HUES64 (cell line): Measurements from ENCODE around the gene RAI1.

ENCODE experiments used
- H3K27ac ChIP-seq: 2 replicates; pipeline ENCODE4 v1.7.0; 2013; ENCODE audit warnings: low read depth, low read length, inconsistent platforms
- H3K27me3 ChIP-seq: 2 replicates; pipeline ENCODE4 v1.6.1; 2013; ENCODE audit warnings: mild to moderate bottlenecking, low read length; ENCODE audit not compliant: insufficient read depth
- H3K36me3 ChIP-seq: 2 replicates; pipeline ENCODE4 v1.6.1; 2013; ENCODE audit warnings: mild to moderate bottlenecking, low read length; ENCODE audit not compliant: insufficient read depth
- H3K4me1 ChIP-seq: 2 replicates; pipeline ENCODE4 v1.6.1; 2013; ENCODE audit warnings: mild to moderate bottlenecking, low read length, moderate library complexity; ENCODE audit not compliant: insufficient read depth
- H3K4me3 ChIP-seq: 2 replicates; pipeline ENCODE4 v1.5.1; 2013; ENCODE audit warnings: mild to moderate bottlenecking, low read length, moderate library complexity
- H3K9ac ChIP-seq: 2 replicates; pipeline ENCODE4 v1.6.1; 2013; ENCODE audit warnings: mild to moderate bottlenecking, low read depth, low read length
- H3K9me3 ChIP-seq: 2 replicates; pipeline ENCODE4 v1.6.1; 2013; ENCODE audit warnings: low read depth, low read length; ENCODE audit not compliant: insufficient read depth
- WGBS: fragments of 150-250, 120-280 bp; methylation state at CpG from one replicate; pipeline ENCODE4 v1.1.7; 2013; ENCODE audit warnings: missing lambda C conversion rate; 5-methylcytosine and 5-hydroxymethylcytosine counted together

RAI1 gene

DNA sequence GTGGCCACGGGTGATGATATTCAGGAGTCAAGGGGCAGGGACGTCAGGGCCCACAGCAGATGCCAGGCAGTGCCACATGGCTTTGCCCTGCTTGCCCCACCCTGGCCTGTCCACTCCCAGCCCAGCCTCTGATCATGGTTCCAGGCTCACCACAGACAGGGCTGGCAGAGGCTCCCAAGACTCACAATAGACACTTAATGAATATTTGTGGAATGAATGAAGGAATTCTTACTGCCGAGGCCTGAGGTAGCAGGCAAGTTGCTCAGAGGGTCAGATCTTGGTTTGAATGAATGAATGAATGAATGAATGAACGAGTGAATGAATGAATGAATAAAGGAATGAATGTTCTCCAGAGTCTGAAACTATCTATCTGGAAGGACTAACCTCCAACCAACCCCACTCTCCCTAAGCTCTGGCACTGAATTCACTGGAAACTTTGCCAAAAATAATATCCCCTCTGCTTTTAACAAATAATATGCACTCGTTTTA, 60.9 kb downstream of the RAI1 start:
- whole genome bisulfite sequencing = 89% methylated on average over 5 of the region's 5 CpGs
- peaks cover 16% of the 10 kb centered on the region for H3K27me3 ChIP-seq
- no peaks in the 10 kb centered on the region for H3K9me3 ChIP-seq
- no peaks in the 10 kb centered on the region for H3K36me3 ChIP-seq
- H3K27ac ChIP-seq = no peak overlapping the region
- H3K9ac ChIP-seq = no peak overlapping the region
- H3K4me1 ChIP-seq = peaks cover 37% of the 10 kb centered on the region
- H3K4me3 ChIP-seq = no peak overlapping the region

DNA sequence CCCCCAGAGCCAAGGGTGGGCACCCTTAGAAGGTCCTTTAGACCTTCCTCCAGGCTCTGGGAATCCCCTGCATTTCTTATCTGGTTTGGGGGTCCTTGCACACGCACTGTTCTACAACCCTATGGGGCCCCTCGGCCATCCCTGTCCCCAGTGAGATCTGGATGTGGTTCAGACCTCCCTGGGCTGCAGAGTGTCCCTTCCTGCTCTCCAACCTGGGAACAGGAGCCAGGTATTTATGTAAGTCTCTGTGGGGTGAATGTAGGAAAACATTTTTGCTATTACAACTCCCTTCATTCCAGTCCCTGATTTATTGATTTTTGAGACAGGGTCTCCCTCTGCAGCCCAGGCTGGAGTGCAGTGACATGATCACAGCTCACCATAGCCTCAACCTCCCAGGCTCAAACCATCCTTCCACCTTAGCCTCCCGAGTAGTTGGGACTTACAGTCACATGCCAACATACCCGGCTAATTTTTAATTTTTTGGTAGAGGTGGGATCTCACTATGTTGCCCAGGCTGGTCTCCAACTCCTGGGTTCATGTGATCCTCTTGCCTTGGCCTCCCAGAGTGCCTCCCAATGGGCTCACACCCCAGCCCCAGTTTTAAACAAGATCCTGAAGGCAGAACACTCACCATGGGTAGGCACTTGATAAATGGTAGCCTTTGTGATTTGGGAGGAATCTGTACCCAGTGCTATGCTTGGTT, 61.6 kb downstream of the RAI1 start:
- H3K4me3 ChIP-seq = no peak overlapping the region
- no peaks in the 10 kb centered on the region for H3K9me3 ChIP-seq
- WGBS = 95% methylated on average over 4 of the region's 4 CpGs
- peaks cover 16% of the 10 kb centered on the region for H3K27me3 ChIP-seq
- no peaks in the 10 kb centered on the region for H3K36me3 ChIP-seq
- H3K4me1 ChIP-seq = peaks cover 36% of the 10 kb centered on the region
- no peak overlapping the region for H3K27ac ChIP-seq
- no peak overlapping the region for H3K9ac ChIP-seq

DNA sequence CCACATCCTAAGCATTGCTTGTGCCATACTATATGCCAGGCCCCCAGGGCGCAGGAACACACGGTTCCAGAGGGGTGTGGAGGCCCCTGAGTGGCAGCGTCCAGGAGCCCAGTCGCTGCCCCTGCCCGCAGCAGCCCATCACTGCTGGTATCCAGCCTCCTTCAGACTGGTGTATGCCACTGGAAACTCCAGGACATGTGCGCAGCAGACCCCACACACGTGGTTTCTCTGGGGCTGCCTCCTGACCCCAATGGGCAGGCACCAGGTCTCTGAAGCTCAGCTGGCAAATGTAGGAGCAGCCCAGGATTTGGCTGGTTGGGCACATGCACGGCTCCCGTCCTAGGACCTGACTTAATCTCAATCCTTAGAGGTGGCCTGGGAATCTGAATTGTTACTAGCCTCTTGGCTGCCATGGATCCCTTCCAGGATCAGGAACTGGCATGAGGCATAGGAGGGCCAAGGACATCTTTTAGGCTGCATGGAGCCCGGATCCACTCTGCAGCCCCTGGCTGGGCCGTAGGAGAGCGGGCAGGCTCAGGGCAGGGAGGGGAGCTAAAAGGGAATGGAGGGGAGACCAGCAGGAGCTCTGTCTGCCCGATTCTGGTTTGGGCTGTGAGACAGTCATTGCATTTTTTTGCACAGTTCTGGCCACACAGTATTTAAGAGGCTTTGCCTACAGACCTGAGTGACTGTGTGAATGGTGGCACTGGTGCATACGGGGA, 62.3 kb downstream of the RAI1 start:
- no peak overlapping the region for H3K4me3 ChIP-seq
- H3K27me3 ChIP-seq = peaks cover 14% of the 10 kb centered on the region
- H3K9me3 ChIP-seq = no peaks in the 10 kb centered on the region
- no peaks in the 10 kb centered on the region for H3K36me3 ChIP-seq
- no peak overlapping the region for H3K9ac ChIP-seq
- 92% methylated on average over 14 of the region's 14 CpGs for WGBS
- H3K4me1 ChIP-seq = peaks cover 31% of the 10 kb centered on the region
- H3K27ac ChIP-seq = no peak overlapping the region

DNA sequence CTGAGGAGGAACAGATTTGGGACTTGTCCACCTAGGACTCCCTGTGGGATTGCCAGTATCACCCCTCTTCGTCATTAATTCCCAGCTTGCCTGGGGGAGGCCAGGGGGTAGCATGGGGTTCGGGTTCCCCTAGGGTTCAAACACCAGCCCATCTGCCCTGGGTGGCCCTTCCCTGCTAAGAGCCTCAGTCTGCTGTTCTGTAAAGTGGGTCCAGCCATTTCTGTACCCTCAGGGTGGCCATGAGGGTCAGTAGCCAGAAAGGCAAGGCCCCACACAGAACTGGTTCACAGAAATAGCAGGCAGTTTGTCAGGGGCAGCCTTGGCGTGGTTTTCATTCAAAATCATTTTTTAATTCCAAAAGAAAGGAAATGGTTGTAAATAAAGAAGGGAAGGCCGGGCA, 62.9 kb downstream of the RAI1 start:
- no peaks in the 10 kb centered on the region for H3K9me3 ChIP-seq
- peaks cover 31% of the 10 kb centered on the region for H3K4me1 ChIP-seq
- H3K27me3 ChIP-seq = peaks cover 9% of the 10 kb centered on the region; the same call in 1 of the 2 replicates
- no peak overlapping the region for H3K4me3 ChIP-seq
- no peaks in the 10 kb centered on the region for H3K36me3 ChIP-seq
- H3K9ac ChIP-seq = no peak overlapping the region
- 86% methylated on average over 3 of the region's 4 CpGs for WGBS
- no peak overlapping the region for H3K27ac ChIP-seq

DNA sequence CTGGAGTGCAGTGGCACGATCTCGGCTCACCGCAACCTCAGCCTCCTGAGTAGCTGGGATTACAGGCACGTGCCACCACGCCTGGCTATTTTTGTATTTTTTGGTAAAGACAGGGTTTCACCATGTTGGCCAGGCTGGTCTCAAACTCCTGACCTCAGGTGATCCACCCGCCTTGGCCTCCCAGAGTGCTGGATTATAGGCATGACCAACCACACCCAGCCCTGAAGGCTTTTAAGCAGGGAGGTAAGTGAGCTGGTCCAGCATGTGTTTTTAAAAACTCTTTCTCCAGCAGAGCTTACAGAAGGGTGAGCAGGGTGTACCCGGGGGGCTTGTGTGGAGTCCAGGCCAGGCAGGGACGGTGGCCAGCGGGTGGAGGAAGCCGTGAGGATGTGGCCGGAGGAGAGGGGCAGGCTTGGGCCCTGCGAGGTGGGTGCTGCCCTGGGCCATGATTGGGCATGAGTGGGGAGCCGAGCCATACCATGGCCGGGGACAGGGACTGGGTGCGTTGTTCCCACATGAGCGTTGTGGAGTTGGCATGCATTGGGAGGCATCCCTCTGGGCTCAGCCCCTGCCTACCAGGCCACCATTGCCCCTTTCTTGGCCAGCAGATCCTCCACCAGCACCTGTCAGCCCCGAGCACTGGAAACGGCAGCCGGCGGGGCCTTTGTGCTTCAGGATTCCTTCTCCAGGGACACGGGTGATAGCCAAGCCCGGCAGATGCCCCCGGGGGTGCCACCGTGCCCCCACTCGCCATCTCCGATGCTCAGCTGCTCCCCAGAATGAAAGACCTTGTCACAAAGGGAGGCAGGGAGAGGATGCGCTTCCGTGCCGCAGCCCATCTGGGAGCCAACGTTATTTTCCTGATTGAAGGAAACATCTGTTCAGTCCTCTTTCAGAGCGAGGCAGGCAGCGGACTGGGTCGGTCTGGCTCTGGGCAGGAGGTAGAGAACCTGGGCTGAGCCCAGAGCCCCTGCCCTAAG, 64.5 kb downstream of the RAI1 start:
- Histone ChIP-seq H3K27me3 (no peaks in the 10 kb centered on the region), H3K9me3 (no peaks in the 10 kb centered on the region), H3K4me3 (no peak overlapping the region), H3K36me3 (no peaks in the 10 kb centered on the region), H3K9ac (no peak overlapping the region), H3K4me1 (peaks cover 22% of the 10 kb centered on the region), H3K27ac (no peak overlapping the region)
- WGBS = 94% methylated on average over 33 of the region's 33 CpGs

DNA sequence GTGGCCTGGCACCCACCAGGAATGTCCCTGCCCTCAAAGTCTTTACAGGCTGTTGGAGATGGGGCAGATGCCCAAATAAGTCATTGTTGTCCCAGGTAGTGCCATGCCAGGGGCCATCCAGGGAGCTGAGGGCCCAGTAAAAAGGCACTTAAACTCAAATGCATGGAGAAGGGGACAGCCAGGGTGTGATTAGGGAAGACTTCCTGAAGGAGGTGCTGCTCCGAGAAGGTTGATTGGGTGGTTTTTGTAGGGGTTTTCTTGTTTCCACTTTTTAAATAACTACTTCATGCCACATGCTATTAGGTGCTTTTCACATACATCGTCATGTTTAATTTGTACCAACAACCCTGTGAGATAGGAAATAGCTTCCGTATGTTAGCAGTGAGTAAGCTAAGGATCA, 66.9 kb downstream of the RAI1 start:
- no peak overlapping the region for H3K27ac ChIP-seq
- H3K36me3 ChIP-seq = no peaks in the 10 kb centered on the region
- 95% methylated on average over 3 of the region's 3 CpGs for WGBS
- no peak overlapping the region for H3K4me3 ChIP-seq
- H3K9ac ChIP-seq = no peak overlapping the region
- peaks cover 29% of the 10 kb centered on the region for H3K4me1 ChIP-seq
- H3K27me3 ChIP-seq = no peaks in the 10 kb centered on the region
- no peaks in the 10 kb centered on the region for H3K9me3 ChIP-seq

DNA sequence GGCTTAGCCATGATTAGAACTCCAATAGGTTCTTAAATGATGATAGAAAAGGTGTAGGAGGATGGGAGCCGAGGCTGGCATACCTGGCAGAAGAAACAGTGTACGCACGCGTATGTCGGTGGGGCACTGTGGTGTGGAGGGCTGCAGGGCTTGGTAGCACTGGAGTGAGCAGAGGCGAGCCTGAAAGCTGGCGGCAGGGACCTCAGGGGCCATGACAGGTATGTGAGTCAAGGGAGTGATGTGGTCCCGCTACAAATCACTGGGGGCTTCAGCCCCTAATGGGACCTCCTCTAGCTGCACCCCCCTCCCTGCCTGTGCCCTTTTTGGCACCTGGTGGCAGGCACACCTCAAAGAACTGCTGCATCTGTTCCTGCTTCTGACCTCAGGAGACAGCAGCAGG, 67.3 kb downstream of the RAI1 start:
- Histone ChIP-seq H3K4me3 (no peak overlapping the region), H3K4me1 (peaks cover 33% of the 10 kb centered on the region), H3K9me3 (no peaks in the 10 kb centered on the region), H3K9ac (no peak overlapping the region), H3K27ac (no peak overlapping the region), H3K27me3 (no peaks in the 10 kb centered on the region), H3K36me3 (no peaks in the 10 kb centered on the region)
- 96% methylated on average over 8 of the region's 8 CpGs for WGBS

DNA sequence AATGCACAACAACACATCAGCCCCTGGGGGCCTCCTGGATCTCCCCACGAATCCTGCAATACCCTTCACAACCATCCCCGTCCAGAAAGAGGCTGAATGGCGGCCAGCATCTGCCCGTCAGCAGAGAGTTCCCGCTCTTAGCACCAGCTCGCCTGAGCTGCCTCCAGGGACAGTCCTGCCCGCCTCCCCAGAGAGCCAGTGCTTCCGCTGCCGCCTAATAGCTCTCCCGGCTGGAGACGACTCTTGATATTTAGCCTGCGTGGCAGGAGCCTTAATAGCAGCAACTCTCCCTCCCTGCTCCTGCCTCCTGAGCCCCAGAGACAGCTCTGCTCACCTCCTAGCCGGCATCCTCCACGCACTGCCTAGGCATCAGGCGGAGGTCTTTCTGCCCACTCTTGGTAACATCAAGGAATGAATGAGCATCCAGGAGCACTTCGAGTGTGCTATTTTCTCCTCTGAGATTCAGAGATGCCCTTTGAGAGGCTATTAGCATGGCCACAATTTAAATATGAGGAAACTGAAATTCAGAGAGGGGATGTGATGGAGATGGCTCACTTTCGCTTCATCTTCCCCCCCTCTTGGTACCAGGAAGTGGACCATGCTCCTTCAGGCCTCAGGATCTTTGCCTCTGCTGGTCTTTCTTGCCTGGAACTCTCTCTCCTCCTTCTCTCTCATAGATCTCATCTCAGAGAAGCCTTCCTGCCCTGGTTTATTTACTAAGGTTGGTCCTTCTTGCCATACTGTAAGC, 67.9 kb downstream of the RAI1 start:
- H3K27ac ChIP-seq = no peak overlapping the region
- H3K27me3 ChIP-seq = no peaks in the 10 kb centered on the region
- H3K4me1 ChIP-seq = peaks cover 33% of the 10 kb centered on the region
- H3K4me3 ChIP-seq = no peak overlapping the region
- H3K36me3 ChIP-seq = no peaks in the 10 kb centered on the region
- H3K9ac ChIP-seq = no peak overlapping the region
- WGBS = 58% methylated on average over 17 of the region's 17 CpGs
- no peaks in the 10 kb centered on the region for H3K9me3 ChIP-seq

DNA sequence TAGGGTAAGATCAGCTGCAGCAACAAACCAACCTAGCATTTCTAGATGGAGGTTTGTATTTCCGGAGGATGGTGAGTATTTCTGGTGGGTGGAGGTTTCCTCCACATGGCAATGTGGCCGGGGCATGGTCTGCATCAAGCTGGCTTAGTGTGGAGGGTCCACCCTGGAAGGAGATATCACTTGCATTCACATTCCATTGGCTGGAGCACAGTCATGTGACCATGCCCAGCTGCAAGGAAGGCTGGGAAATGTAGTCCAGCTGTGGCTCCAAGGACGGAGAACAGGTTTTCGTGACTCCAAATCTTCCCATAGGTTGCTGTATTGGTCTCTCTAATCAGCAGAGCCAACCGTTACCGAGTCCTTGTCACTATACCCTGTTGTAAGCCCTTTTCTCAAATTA, 68.7 kb downstream of the RAI1 start:
- Histone ChIP-seq H3K27ac (no peak overlapping the region), H3K9me3 (no peaks in the 10 kb centered on the region), H3K9ac (no peak overlapping the region), H3K36me3 (no peaks in the 10 kb centered on the region), H3K4me1 (peaks cover 33% of the 10 kb centered on the region), H3K27me3 (no peaks in the 10 kb centered on the region), H3K4me3 (no peak overlapping the region)
- 23% methylated on average over 6 of the region's 6 CpGs for whole genome bisulfite sequencing

DNA sequence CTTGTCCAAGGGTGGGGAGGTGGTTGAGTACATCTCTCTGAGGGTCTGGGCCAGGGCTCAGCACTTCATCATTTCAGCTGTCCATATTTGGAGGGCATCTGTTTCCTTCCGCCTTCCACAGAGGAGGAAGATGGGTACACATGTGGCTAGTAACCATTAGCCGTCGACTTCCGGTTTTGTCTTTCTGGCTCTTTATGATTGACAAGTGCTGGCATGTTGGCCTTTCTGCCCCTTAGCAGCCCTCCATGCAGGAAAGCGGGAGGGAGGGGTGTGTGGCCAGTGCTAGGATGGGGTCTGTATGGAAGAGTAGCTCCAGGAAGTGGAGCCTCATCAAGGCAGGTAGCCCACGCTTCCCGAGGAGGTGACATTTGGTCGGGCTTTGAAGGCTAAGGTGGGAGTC, 69.6 kb downstream of the RAI1 start:
- Histone ChIP-seq H3K9ac (no peak overlapping the region), H3K27me3 (no peaks in the 10 kb centered on the region), H3K4me3 (no peak overlapping the region), H3K4me1 (peaks cover 33% of the 10 kb centered on the region), H3K36me3 (no peaks in the 10 kb centered on the region), H3K27ac (no peak overlapping the region), H3K9me3 (no peaks in the 10 kb centered on the region)
- WGBS = 86% methylated on average over 8 of the region's 8 CpGs
